Sigmoid colon (tissue), 7 donors: ENCODE measurements around the gene MACROD2. TPM values are rescaled to one million over a fixed set of nuclear protein-coding genes. Genes with fewer than 3 reads are reported as not detected.

ENCODE experiments used
- DNase-seq: peaks from one replicate; pipeline ENCODE4 v3.0.0-alpha.2; 2019
- H3K27ac ChIP-seq, 4 donors: fragments of 200-600 bp; sonication (generic); one replicate each; pipeline ENCODE4 v1.5.1; 2016 to 2019; ENCODE audit warnings: mild to moderate bottlenecking in 1 of 4
- H3K27me3 ChIP-seq, 3 donors: fragments of 200-600 bp; sonication (generic); one replicate each; pipeline ENCODE4 v1.5.1; 2019; ENCODE audit warnings: mild to moderate bottlenecking in 1 of 3
- H3K36me3 ChIP-seq, 4 donors: fragments of 200-600 bp; sonication (generic); one replicate each; pipeline ENCODE4 v1.5.1; 2016 to 2019
- H3K4me1 ChIP-seq, 4 donors: fragments of 200-600 bp; sonication (generic); one replicate each; pipeline ENCODE4 v1.5.1; 2017 to 2019
- H3K4me3 ChIP-seq, 4 donors: fragments of 200-600 bp; sonication (generic); one replicate each; pipeline ENCODE4 v1.5.1; 2017 to 2019; ENCODE audit warnings: mild to moderate bottlenecking in 2 of 4, moderate library complexity in 1 of 4
- H3K9me3 ChIP-seq, 4 donors: fragments of 200-600 bp in 3 of 4; sonication (generic) in 3 of 4; one replicate each; pipeline versions ENCODE4 v1.5.1 to v1.6.1; 2013 to 2019
- EP300 ChIP-seq, 4 donors: sonication (generic); formaldehyde crosslinking; IDR thresholded peaks; one replicate each; pipeline ENCODE4 v1.6.1; 2017; ENCODE audit warnings: antibody characterized with exemption in 4 of 4
- POLR2A ChIP-seq, 2 donors: fragments of 450-650 bp; IDR thresholded peaks; one replicate each; pipeline ENCODE4 v1.6.1; 2016; ENCODE audit warnings: antibody characterized with exemption in 2 of 2, mild to moderate bottlenecking in 2 of 2, moderate library complexity in 2 of 2
- POLR2AphosphoS5 ChIP-seq, 4 donors: sonication (generic); formaldehyde crosslinking; IDR thresholded peaks; one replicate each; pipeline ENCODE4 v1.6.1; 2017; ENCODE audit warnings: antibody characterized with exemption in 4 of 4
- WGBS, 2 donors: extraction: QIAGEN DNeasy Blood & Tissue Kit; methylation state at CpG; one replicate each; pipeline ENCODE4 v1.1.7; 2013; 5-methylcytosine and 5-hydroxymethylcytosine counted together
- intact Hi-C: fragments of 100-400 bp; cut with DNase I; formaldehyde crosslinking; loops from one replicate; pipeline ENCODE4 v1.15.1; 2023
- polyA plus RNA-seq, 3 donors: library from polyadenylated mRNA; stranded (reverse); fragments of 200-250 nt; gene quantifications; one replicate each; pipeline ENCODE4 v1.2.3, GENCODE V29; 2013
- total RNA-seq, 4 donors: library from RNA; depleted of rRNA; stranded (reverse); fragments of >200 nt; gene quantifications; one replicate each; pipeline ENCODE4 v1.1.0, GENCODE V29; 2016
- TF ChIP-seq, protein P1 (sequence below), 4 experiments: fragments of 450-650 bp in 3 of 4; fragments of 200-600 bp in 1 of 4; IDR thresholded peaks; one replicate each; pipeline ENCODE4 v1.5.1; 2016 to 2019; ENCODE audit warnings: antibody characterized with exemption in 4 of 4, mild to moderate bottlenecking in 3 of 4, moderate library complexity in 2 of 4
- donor health status: healthy with polysubstance abuse.
- donor health status: Bipolar disorder and iron deficiency.
- donor health status: healthy.

The MACROD2 gene
- total and polyA plus RNA-seq, 7 donors, result 1.2 to 22.4 (median 5.8) TPM

DNA sequence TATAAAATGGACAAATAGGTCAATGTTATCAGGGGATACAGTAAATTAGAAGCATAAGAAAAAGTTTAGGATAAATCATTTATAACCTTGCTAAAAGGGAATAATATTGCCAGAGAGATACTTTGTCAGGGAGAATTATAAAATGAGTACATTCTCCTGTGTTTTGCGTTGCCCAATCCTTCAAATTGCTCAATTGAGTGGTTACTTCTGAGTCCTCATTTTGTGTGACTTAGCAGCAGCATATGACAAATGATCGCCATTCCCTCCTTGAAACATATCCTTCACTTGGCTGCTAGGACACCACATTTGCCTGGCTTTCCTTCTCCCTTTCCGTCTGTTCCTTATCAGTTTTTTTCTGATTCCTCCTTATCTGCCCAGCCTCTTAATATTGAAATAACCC lies 448.8 kb downstream of the MACROD2 start:
- Histone ChIP-seq H3K36me3 (no peaks in the 10 kb centered on the region), H3K27me3 (no peaks in the 10 kb centered on the region), H3K4me3 (no peak overlapping the region), H3K9me3 (peaks cover 0 to 4% (median 0%) of the 10 kb centered on the region in 4 donors), H3K27ac (no peak overlapping the region), H3K4me1 (no peaks in the 10 kb centered on the region)
- DNase-seq, result no peak
- TF ChIP-seq POLR2AphosphoS5 (IDR thresholded peaks at IDR 0.05) (no peak), POLR2A (IDR thresholded peaks at IDR 0.05) (no peak), EP300 (IDR thresholded peaks at IDR 0.05) (no peak)
- TF ChIP-seq, protein P1, sequence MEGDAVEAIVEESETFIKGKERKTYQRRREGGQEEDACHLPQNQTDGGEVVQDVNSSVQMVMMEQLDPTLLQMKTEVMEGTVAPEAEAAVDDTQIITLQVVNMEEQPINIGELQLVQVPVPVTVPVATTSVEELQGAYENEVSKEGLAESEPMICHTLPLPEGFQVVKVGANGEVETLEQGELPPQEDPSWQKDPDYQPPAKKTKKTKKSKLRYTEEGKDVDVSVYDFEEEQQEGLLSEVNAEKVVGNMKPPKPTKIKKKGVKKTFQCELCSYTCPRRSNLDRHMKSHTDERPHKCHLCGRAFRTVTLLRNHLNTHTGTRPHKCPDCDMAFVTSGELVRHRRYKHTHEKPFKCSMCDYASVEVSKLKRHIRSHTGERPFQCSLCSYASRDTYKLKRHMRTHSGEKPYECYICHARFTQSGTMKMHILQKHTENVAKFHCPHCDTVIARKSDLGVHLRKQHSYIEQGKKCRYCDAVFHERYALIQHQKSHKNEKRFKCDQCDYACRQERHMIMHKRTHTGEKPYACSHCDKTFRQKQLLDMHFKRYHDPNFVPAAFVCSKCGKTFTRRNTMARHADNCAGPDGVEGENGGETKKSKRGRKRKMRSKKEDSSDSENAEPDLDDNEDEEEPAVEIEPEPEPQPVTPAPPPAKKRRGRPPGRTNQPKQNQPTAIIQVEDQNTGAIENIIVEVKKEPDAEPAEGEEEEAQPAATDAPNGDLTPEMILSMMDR (IDR thresholded peaks at IDR 0.05), result no peak
- WGBS, 2 donors, result 88 to 90% methylated on average over 3 of the region's 3 CpGs
- intact Hi-C loops, result no loop called here

- Histone ChIP-seq H3K27me3 (no peaks in the 10 kb centered on the region), H3K4me1 (no peaks in the 10 kb centered on the region), H3K9me3 (no peaks in the 10 kb centered on the region), H3K36me3 (no peaks in the 10 kb centered on the region), H3K4me3 (no peak overlapping the region), H3K27ac (no peak overlapping the region)
- no peak for DNase-seq
- intact Hi-C loops, result no loop called here
- no peak for TF ChIP-seq EP300 (IDR thresholded peaks at IDR 0.05)
- TF ChIP-seq, protein P1 (IDR thresholded peaks at IDR 0.05), result no peak
- TF ChIP-seq POLR2A (IDR thresholded peaks at IDR 0.05), result no peak
- TF ChIP-seq POLR2AphosphoS5 (IDR thresholded peaks at IDR 0.05), result no peak
These were observed 450.0 kb downstream of the MACROD2 start for GRCh38 chr20:14445310-14445709.

- DNase-seq, result no peak
- TF ChIP-seq EP300 (IDR thresholded peaks at IDR 0.05) (no peak), POLR2A (IDR thresholded peaks at IDR 0.05) (no peak), POLR2AphosphoS5 (IDR thresholded peaks at IDR 0.05) (no peak)
- TF ChIP-seq, protein P1 (IDR thresholded peaks at IDR 0.05), result no peak
- H3K9me3 ChIP-seq, result no peaks in the 10 kb centered on the region
- H3K4me3 ChIP-seq, result no peak overlapping the region
- no peak overlapping the region for H3K27ac ChIP-seq
- H3K4me1 ChIP-seq, result no peaks in the 10 kb centered on the region
- no peaks in the 10 kb centered on the region for H3K27me3 ChIP-seq
- H3K36me3 ChIP-seq, result no peaks in the 10 kb centered on the region
- intact Hi-C loops, result no loop called here
These were observed 450.6 kb downstream of the MACROD2 start for GRCh38 chr20:14445902-14446301.

DNA sequence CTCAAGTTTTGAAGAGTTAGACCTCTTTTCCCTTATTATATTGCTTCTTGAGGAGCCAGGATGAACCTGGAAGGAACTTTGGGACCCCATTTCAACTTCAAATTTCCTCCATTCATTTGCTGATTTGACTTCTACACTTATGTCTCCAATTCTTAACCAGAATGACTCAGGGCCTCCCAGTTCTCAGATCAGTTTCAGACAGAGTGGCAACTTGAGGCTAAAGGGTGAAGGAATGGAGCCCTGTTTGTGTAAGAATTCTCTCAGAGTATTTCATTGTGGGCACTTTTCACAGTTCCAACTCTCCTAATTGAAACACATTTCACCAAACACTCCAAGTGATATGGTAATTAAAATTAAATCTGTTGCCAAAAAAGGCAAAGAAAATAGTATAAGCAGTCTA lies 451.1 kb downstream of the MACROD2 start:
- no peaks in the 10 kb centered on the region for H3K36me3 ChIP-seq

DNA sequence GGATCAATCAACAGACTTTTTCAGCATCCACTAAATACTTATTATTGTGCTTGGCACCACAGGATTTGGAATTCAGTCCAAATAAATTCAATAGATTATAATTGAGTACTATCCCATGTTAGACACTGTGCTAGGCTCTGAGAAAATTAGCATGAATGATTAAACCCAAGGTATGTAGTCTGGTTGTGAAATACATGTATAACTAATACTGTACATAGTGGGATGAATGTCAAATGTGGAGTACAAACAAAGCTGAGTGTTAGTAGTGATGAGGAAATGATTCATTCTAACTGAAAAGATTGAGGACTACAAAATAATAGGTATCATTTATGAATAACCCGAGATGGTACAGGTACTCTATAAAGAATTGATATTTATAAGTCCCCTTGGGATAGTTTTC lies 454.0 kb downstream of the MACROD2 start:
- no peak overlapping the region for H3K4me3 ChIP-seq
- H3K27me3 ChIP-seq, result no peaks in the 10 kb centered on the region
- H3K4me1 ChIP-seq, result no peaks in the 10 kb centered on the region
- 71 to 74% methylated on average over 1 of the region's 1 CpG for WGBS, 2 donors
- TF ChIP-seq EP300 (IDR thresholded peaks at IDR 0.05) (no peak), POLR2A (IDR thresholded peaks at IDR 0.05) (no peak), POLR2AphosphoS5 (IDR thresholded peaks at IDR 0.05) (no peak)
- TF ChIP-seq, protein P1 (IDR thresholded peaks at IDR 0.05), result no peak
- no peak overlapping the region for H3K27ac ChIP-seq
- no peak for DNase-seq
- no peaks in the 10 kb centered on the region for H3K36me3 ChIP-seq
- intact Hi-C loops, result no loop called here
- H3K9me3 ChIP-seq, result no peaks in the 10 kb centered on the region

More for the DNA sequence above, 451.1 kb downstream of the MACROD2 start:
- no peak for DNase-seq
- Histone ChIP-seq H3K9me3 (no peaks in the 10 kb centered on the region), H3K4me3 (no peak overlapping the region), H3K4me1 (no peaks in the 10 kb centered on the region), H3K27ac (no peak overlapping the region), H3K27me3 (no peaks in the 10 kb centered on the region)
- TF ChIP-seq POLR2A (IDR thresholded peaks at IDR 0.05), result no peak
- no peak for TF ChIP-seq POLR2AphosphoS5 (IDR thresholded peaks at IDR 0.05)
- TF ChIP-seq EP300 (IDR thresholded peaks at IDR 0.05), result no peak
- TF ChIP-seq, protein P1 (IDR thresholded peaks at IDR 0.05), result no peak
- intact Hi-C loops, result no loop called here
